Measurements from ENCODE around the gene GNAS-AS1.

DNA sequence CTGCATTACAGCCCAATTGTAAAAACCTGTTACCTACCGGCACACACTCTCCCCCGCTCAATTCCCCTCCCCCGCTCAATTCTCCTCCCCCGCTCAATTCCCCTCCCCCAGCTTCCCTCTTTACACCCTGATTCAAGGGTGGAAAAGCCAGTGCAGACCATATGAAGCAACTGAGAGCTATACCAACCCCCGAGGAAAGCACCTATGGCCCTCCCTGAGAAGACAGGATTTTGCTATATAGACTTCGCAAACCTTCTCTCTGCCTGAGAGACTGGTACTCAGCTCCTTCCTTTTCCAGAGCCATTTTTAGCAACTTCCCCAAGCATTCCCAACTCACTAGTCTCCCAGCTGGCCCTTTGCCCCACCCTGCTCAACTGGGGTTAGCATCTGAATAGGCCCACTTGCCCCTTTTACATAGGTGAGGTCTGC is 7.6 kb downstream of the GNAS-AS1 start:
- TF ChIP-seq, protein P1, sequence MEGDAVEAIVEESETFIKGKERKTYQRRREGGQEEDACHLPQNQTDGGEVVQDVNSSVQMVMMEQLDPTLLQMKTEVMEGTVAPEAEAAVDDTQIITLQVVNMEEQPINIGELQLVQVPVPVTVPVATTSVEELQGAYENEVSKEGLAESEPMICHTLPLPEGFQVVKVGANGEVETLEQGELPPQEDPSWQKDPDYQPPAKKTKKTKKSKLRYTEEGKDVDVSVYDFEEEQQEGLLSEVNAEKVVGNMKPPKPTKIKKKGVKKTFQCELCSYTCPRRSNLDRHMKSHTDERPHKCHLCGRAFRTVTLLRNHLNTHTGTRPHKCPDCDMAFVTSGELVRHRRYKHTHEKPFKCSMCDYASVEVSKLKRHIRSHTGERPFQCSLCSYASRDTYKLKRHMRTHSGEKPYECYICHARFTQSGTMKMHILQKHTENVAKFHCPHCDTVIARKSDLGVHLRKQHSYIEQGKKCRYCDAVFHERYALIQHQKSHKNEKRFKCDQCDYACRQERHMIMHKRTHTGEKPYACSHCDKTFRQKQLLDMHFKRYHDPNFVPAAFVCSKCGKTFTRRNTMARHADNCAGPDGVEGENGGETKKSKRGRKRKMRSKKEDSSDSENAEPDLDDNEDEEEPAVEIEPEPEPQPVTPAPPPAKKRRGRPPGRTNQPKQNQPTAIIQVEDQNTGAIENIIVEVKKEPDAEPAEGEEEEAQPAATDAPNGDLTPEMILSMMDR (conservative IDR thresholded peaks at IDR 0.05; ENCODE audit: low read depth, low read length): no peak
- no peak for TF ChIP-seq EZH2 (IDR thresholded peaks at IDR 0.05; ENCODE audit: low read length, unreplicated experiment)
